PC-9 (cell line): ENCODE measurements around the gene ATP13A2.

Experiments
- CTCF ChIP-seq: fragments of 200-600 bp; sonication (generic); conservative IDR thresholded peaks from 2 replicates; pipeline ENCODE4 v1.6.1; 2017; ENCODE audit warnings: mixed run types, antibody characterized with exemption, mild to moderate bottlenecking, moderate library complexity
- EZH2 ChIP-seq: fragments of 200-600 bp; sonication (generic); IDR thresholded peaks from 2 replicates; pipeline ENCODE4 v1.8.0; 2017; ENCODE audit warnings: antibody characterized with exemption, low read depth

GRCh38 chr1:16982902-16983301 is 28.8 kb downstream of the ATP13A2 start:
- TF ChIP-seq CTCF (no peak), EZH2 (no peak)
